ENCODE data around the gene PRKG1.

The PRKG1 gene

GRCh38 chr10:52213321-52213752 is 1139.0 kb downstream of the PRKG1 start:
- no peak for DNase-seq (ENCODE audit: low read depth in 1 of 2, low spot score in 1 of 2)
- Histone ChIP-seq H3K4me3 (replicated peaks; ENCODE audit: insufficient read depth, low read length) (no peak overlapping the region), H3K27ac (replicated peaks) (no peak overlapping the region), H3K27me3 (ENCODE audit: insufficient read depth, poor library complexity, severe bottlenecking) (no peaks in the 10 kb centered on the region)
- TF ChIP-seq CTCF (IDR thresholded peaks at IDR 0.05; ENCODE audit: insufficient read depth, low read length) (no peak), SPI1 (IDR thresholded peaks at IDR 0.05; ENCODE audit: borderline replicate concordance, low read depth) (no peak), POLR2AphosphoS5 (IDR thresholded peaks at IDR 0.05; ENCODE audit: low read depth) (no peak), GABPA (IDR thresholded peaks at IDR 0.05; ENCODE audit: low read depth) (no peak), REST (IDR thresholded peaks at IDR 0.05; ENCODE audit: insufficient replicate concordance, low read depth) (no peak)

GRCh38 chr10:52215745-52216361 is 1141.6 kb downstream of the PRKG1 start:
- no peaks in the 10 kb centered on the region for H3K27me3 ChIP-seq (ENCODE audit: insufficient read depth, poor library complexity, severe bottlenecking)
- no peak for TF ChIP-seq POLR2AphosphoS5 (IDR thresholded peaks at IDR 0.05; ENCODE audit: low read depth)
- TF ChIP-seq CTCF (IDR thresholded peaks at IDR 0.05; ENCODE audit: insufficient read depth, low read length), result peak; percentile 30
- no peak overlapping the region for H3K27ac ChIP-seq (replicated peaks)
- DNase-seq (ENCODE audit: low read depth in 1 of 2, low spot score in 1 of 2), result peak; percentile 8 to 40
- no peak overlapping the region for H3K4me3 ChIP-seq (replicated peaks; ENCODE audit: insufficient read depth, low read length)

GRCh38 chr10:52216852-52217251 is 1142.6 kb downstream of the PRKG1 start:
- DNase-seq (ENCODE audit: low read depth in 1 of 2, low spot score in 1 of 2), result no peak
- no peaks in the 10 kb centered on the region for H3K27me3 ChIP-seq (ENCODE audit: insufficient read depth, poor library complexity, severe bottlenecking)
- no peak overlapping the region for H3K27ac ChIP-seq (replicated peaks)
- TF ChIP-seq GABPA (IDR thresholded peaks at IDR 0.05; ENCODE audit: low read depth) (no peak), POLR2AphosphoS5 (IDR thresholded peaks at IDR 0.05; ENCODE audit: low read depth) (no peak), SPI1 (IDR thresholded peaks at IDR 0.05; ENCODE audit: borderline replicate concordance, low read depth) (no peak), REST (IDR thresholded peaks at IDR 0.05; ENCODE audit: insufficient replicate concordance, low read depth) (no peak), CTCF (IDR thresholded peaks at IDR 0.05; ENCODE audit: insufficient read depth, low read length) (no peak)
- no peak overlapping the region for H3K4me3 ChIP-seq (replicated peaks; ENCODE audit: insufficient read depth, low read length)

GRCh38 chr10:52217531-52217930 is 1143.2 kb downstream of the PRKG1 start:
- no peak for DNase-seq (ENCODE audit: low read depth in 1 of 2, low spot score in 1 of 2)
- no peak for TF ChIP-seq SPI1 (IDR thresholded peaks at IDR 0.05; ENCODE audit: borderline replicate concordance, low read depth)
- no peak for TF ChIP-seq POLR2AphosphoS5 (IDR thresholded peaks at IDR 0.05; ENCODE audit: low read depth)
- TF ChIP-seq REST (IDR thresholded peaks at IDR 0.05; ENCODE audit: insufficient replicate concordance, low read depth), result no peak
- no peak for TF ChIP-seq GABPA (IDR thresholded peaks at IDR 0.05; ENCODE audit: low read depth)
- no peak for TF ChIP-seq CTCF (IDR thresholded peaks at IDR 0.05; ENCODE audit: insufficient read depth, low read length)
- no peak overlapping the region for H3K27ac ChIP-seq (replicated peaks)

More at GRCh38 chr10:52217531-52217930, 1143.2 kb downstream of the PRKG1 start:
- Histone ChIP-seq H3K4me3 (replicated peaks; ENCODE audit: insufficient read depth, low read length) (no peak overlapping the region), H3K27me3 (ENCODE audit: insufficient read depth, poor library complexity, severe bottlenecking) (no peaks in the 10 kb centered on the region)

Measured in HL-60 (cell line).